OCI-LY1 (cell line): ENCODE results near the gene ATP2B2.

ENCODE experiments used
- H2AFZ ChIP-seq: fragments of 200-600 bp; sonication (generic), shearing (Covaris generic); 2 replicates; pipeline ENCODE4 v1.6.0; 2014; ENCODE audit warnings: antibody characterized with exemption, mild to moderate bottlenecking, low read length
- H3F3A ChIP-seq: fragments of 200-600 bp; sonication (generic), shearing (Covaris generic); 2 replicates; pipeline ENCODE4 v1.6.0; 2014; ENCODE audit warnings: mild to moderate bottlenecking, antibody characterized with exemption, low read length, moderate library complexity; ENCODE audit not compliant: insufficient read depth
- H3K27ac ChIP-seq: fragments of 200-600 bp; sonication (generic); 2 replicates; pipeline ENCODE4 v1.5.1; 2014; ENCODE audit warnings: low read length, mixed run types, mild to moderate bottlenecking, low read depth; ENCODE audit not compliant: poor library complexity, severe bottlenecking
- H3K27me3 ChIP-seq: fragments of 200-600 bp; sonication (generic); 2 replicates; pipeline ENCODE4 v1.6.0; 2014; ENCODE audit warnings: antibody characterized with exemption, mild to moderate bottlenecking, low read length, moderate library complexity; ENCODE audit not compliant: insufficient read depth
- H3K36me3 ChIP-seq: fragments of 200-600 bp; sonication (generic); 2 replicates; pipeline ENCODE4 v1.6.1; 2014; ENCODE audit warnings: mild to moderate bottlenecking, antibody characterized with exemption, low read length, moderate library complexity, mixed read lengths; ENCODE audit not compliant: insufficient read depth
- H3K4me1 ChIP-seq: fragments of 200-600 bp; sonication (generic); 2 replicates; pipeline ENCODE4 v1.5.1; 2014; ENCODE audit warnings: mild to moderate bottlenecking, low read length, moderate library complexity; ENCODE audit not compliant: insufficient read depth, severe bottlenecking
- H3K4me2 ChIP-seq: fragments of 200-600 bp; sonication (generic), shearing (Covaris generic); 2 replicates; pipeline ENCODE4 v1.6.1; 2014; ENCODE audit warnings: low read length
- H3K4me3 ChIP-seq: fragments of 200-600 bp; sonication (generic); 2 replicates; pipeline ENCODE4 v1.5.1; 2014; ENCODE audit warnings: low read length, low read depth, mild to moderate bottlenecking, mixed read lengths; ENCODE audit not compliant: poor library complexity, severe bottlenecking
- H3K79me2 ChIP-seq: fragments of 200-600 bp; shearing (Covaris generic); 2 replicates; pipeline ENCODE4 v1.6.1; 2016; ENCODE audit warnings: mixed run types, low read length, mixed read lengths; ENCODE audit not compliant: insufficient read depth
- H3K9ac ChIP-seq: fragments of 200-600 bp; sonication (generic), shearing (Covaris generic); 2 replicates; pipeline ENCODE4 v1.6.1; 2014; ENCODE audit warnings: mild to moderate bottlenecking, low read length, mixed read lengths
- H3K9me2 ChIP-seq: fragments of 200-600 bp; sonication (generic), shearing (Covaris generic); 2 replicates; pipeline ENCODE4 v1.6.1; 2014; ENCODE audit warnings: low read depth, mild to moderate bottlenecking, low read length, mixed read lengths
- H3K9me3 ChIP-seq: fragments of 200-600 bp; shearing (Covaris generic); 2 replicates; pipeline ENCODE4 v1.6.1; 2014; ENCODE audit warnings: low read length, mixed read lengths
- H4K20me1 ChIP-seq: fragments of 200-600 bp; sonication (generic), shearing (Covaris generic); 2 replicates; pipeline ENCODE4 v1.6.0; 2016; ENCODE audit warnings: mild to moderate bottlenecking, low read length; ENCODE audit not compliant: insufficient read depth
- EZH2 ChIP-seq: fragments of 200-600 bp; sonication (generic), shearing (Covaris generic); IDR thresholded peaks from 2 replicates; pipeline ENCODE4 v1.8.0; 2017; ENCODE audit warnings: borderline replicate concordance, mixed run types, mild to moderate bottlenecking, antibody characterized with exemption, low read length, moderate library complexity, mixed read lengths
- TF ChIP-seq, protein P1 (sequence below): fragments of 200-600 bp; sonication (generic), shearing (Covaris generic); IDR thresholded peaks from 2 replicates; pipeline ENCODE4 v1.5.1; 2017; ENCODE audit warnings: mild to moderate bottlenecking, antibody characterized with exemption, low read length, moderate library complexity, mixed read lengths

Gene ATP2B2

DNA sequence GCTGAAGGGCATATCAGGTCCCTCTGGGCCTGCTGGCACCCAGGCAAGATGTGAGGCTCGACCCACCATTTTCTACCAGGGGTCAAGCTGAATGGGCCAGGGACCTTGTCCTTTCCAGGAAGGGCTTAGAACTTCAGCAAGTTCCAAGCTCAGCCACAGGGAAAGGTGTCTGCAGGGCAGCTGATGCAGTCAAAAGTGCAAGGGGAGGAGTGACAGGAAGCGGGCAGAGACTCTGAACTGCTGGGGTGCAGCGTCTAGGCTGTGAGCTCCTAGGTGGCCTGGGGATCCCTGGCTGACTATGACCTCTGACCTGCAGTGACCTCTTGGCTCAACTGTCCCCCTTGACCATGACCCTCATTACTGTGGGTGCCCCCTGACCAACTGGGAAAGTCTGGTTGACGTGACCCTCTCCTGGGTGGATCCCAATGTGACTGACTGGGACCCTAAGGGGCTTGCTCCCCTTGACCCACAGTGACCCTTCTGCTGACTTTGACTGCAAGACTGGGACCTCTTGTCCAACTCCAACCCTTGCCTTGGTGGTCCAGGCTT, 170.1 kb downstream of the ATP2B2 start:
- H3K4me2 ChIP-seq: no peak overlapping the region
- H3K27me3 ChIP-seq: peaks cover 10% of the 10 kb centered on the region
- no peaks in the 10 kb centered on the region for H3K9me3 ChIP-seq
- H3K36me3 ChIP-seq: no peaks in the 10 kb centered on the region
- no peaks in the 10 kb centered on the region for H3K9me2 ChIP-seq
- no peak overlapping the region for H3K27ac ChIP-seq
- no peaks in the 10 kb centered on the region for H3K79me2 ChIP-seq
- H3K4me1 ChIP-seq: no peaks in the 10 kb centered on the region
- H2AFZ ChIP-seq: no peak overlapping the region
- H4K20me1 ChIP-seq: no peaks in the 10 kb centered on the region
- H3F3A ChIP-seq: no peaks in the 10 kb centered on the region
- no peak overlapping the region for H3K9ac ChIP-seq
- TF ChIP-seq, protein P1, sequence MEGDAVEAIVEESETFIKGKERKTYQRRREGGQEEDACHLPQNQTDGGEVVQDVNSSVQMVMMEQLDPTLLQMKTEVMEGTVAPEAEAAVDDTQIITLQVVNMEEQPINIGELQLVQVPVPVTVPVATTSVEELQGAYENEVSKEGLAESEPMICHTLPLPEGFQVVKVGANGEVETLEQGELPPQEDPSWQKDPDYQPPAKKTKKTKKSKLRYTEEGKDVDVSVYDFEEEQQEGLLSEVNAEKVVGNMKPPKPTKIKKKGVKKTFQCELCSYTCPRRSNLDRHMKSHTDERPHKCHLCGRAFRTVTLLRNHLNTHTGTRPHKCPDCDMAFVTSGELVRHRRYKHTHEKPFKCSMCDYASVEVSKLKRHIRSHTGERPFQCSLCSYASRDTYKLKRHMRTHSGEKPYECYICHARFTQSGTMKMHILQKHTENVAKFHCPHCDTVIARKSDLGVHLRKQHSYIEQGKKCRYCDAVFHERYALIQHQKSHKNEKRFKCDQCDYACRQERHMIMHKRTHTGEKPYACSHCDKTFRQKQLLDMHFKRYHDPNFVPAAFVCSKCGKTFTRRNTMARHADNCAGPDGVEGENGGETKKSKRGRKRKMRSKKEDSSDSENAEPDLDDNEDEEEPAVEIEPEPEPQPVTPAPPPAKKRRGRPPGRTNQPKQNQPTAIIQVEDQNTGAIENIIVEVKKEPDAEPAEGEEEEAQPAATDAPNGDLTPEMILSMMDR: no peak
- no peak for TF ChIP-seq EZH2
- no peak overlapping the region for H3K4me3 ChIP-seq

DNA sequence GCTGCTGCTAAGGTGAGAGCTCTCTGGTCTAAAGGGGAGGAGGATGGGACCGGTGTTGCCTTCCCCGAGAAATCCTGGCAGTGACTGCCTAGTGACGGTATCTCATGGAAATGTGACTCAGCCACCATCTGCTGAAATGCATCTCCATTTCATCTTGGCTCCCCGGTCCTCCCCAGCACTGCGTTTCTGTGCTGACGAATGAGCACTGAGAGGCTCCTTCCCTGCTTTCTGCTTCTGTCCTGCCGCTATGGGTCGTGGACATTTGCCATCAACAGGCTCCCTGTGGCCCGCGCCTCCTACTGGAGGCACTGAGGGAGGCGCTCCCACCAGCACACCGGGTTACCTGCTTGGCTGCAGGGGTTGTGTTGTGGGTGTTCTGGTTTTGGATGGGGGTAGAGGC, 170.9 kb downstream of the ATP2B2 start:
- Histone ChIP-seq H3K36me3 (no peaks in the 10 kb centered on the region), H3K79me2 (no peaks in the 10 kb centered on the region), H4K20me1 (no peaks in the 10 kb centered on the region), H3K4me1 (no peaks in the 10 kb centered on the region), H3K9me3 (no peaks in the 10 kb centered on the region), H3K9ac (no peak overlapping the region), H3K4me3 (no peak overlapping the region), H2AFZ (no peak overlapping the region), H3F3A (no peaks in the 10 kb centered on the region), H3K27me3 (peaks cover 13% of the 10 kb centered on the region), H3K9me2 (no peaks in the 10 kb centered on the region), H3K27ac (no peak overlapping the region), H3K4me2 (no peak overlapping the region)
- TF ChIP-seq, protein P1: peak; percentile 45
- no peak for TF ChIP-seq EZH2

GRCh38 chr3:10334042-10334441, 171.3 kb downstream of the ATP2B2 start:
- Histone ChIP-seq H3K4me2 (no peak overlapping the region), H3K9me3 (no peaks in the 10 kb centered on the region), H3K9me2 (no peaks in the 10 kb centered on the region), H3K9ac (no peak overlapping the region), H4K20me1 (no peaks in the 10 kb centered on the region), H2AFZ (no peak overlapping the region), H3K79me2 (no peaks in the 10 kb centered on the region), H3F3A (no peaks in the 10 kb centered on the region), H3K27ac (no peak overlapping the region), H3K4me3 (no peak overlapping the region), H3K27me3 (peaks cover 13% of the 10 kb centered on the region), H3K36me3 (no peaks in the 10 kb centered on the region), H3K4me1 (no peaks in the 10 kb centered on the region)
- TF ChIP-seq, protein P1: no peak
- TF ChIP-seq EZH2: no peak
